Vagina (tissue), 2 donors: ENCODE results near the gene IFT122.

Experiments
- CTCF ChIP-seq, 3 experiments: fragments of 450-650 bp in 2 of 3; fragments of 200-600 bp in 1 of 3; sonication (generic) in 1 of 3; IDR thresholded peaks; one replicate each; pipeline ENCODE4 v1.5.1; 2017 to 2019; ENCODE audit warnings: antibody characterized with exemption in 3 of 3, mild to moderate bottlenecking in 2 of 3, moderate library complexity in 2 of 3
- POLR2A ChIP-seq, 2 donors: fragments of 450-650 bp; IDR thresholded peaks; one replicate each; pipeline ENCODE4 v1.6.1; 2017; ENCODE audit warnings: antibody characterized with exemption in 2 of 2, mild to moderate bottlenecking in 2 of 2, moderate library complexity in 2 of 2
- POLR2AphosphoS5 ChIP-seq, 2 donors: sonication (generic); formaldehyde crosslinking; IDR thresholded peaks; one replicate each; pipeline ENCODE4 v1.9.0; 2017; ENCODE audit warnings: antibody characterized with exemption in 2 of 2, mild to moderate bottlenecking in 2 of 2, low read depth in 1 of 2; ENCODE audit not compliant: insufficient read depth in 1 of 2

- no peak for TF ChIP-seq POLR2AphosphoS5 (IDR thresholded peaks at IDR 0.05; ENCODE audit: insufficient read depth in 1 of 2, low read depth in 1 of 2)
- no peak for TF ChIP-seq CTCF (IDR thresholded peaks at IDR 0.05)
- no peak for TF ChIP-seq POLR2A (IDR thresholded peaks at IDR 0.05)
These were observed 124.0 kb downstream of the IFT122 start for GRCh38 chr3:129563850-129564535.
